ENCODE results near the gene PRSS23.
"Not testable (repeated sequence)": the region's sequence is repeated elsewhere in the genome, so short reads cannot be mapped to it uniquely, and the experiment has no call there.

PRSS23 gene

DNA sequence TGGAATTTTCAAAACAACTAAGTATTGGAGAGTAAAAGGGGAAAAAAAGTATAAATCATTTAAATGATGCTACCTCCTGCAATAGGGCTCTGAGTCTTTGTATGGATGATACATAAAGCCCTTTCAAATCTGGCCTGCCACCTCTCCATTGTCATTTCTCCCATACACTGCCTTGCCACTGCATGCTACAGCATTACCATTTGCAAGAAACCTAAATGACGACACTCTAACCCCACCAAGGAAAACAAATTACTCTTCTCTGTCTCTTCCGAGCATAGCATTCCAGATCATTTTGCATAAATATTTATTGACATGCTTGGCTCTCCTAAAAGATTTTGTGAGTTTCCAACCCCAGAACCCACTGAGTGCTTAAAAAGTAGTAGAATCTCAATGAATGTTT lies 34.5 kb upstream of the PRSS23 start:
- H3K9me2 ChIP-seq (replicated peaks; ENCODE audit: control insufficient read depth, low read length): no peaks in the 10 kb centered on the region
- no peak overlapping the region for H3K4me3 ChIP-seq (ENCODE audit: low read length)
- no peaks in the 10 kb centered on the region for H4K20me1 ChIP-seq (ENCODE audit: control insufficient read depth, insufficient read depth, low read depth, low read length)
- H3K79me2 ChIP-seq (ENCODE audit: control insufficient read depth, low read length): no peaks in the 10 kb centered on the region
- H3K36me3 ChIP-seq (ENCODE audit: control insufficient read depth, low read length): no peaks in the 10 kb centered on the region
- no peak overlapping the region for H3K27ac ChIP-seq (ENCODE audit: low read depth, low read length)
- no peaks in the 10 kb centered on the region for H3K27me3 ChIP-seq (ENCODE audit: control insufficient read depth, low read length)
- no peaks in the 10 kb centered on the region for H3K9me3 ChIP-seq (ENCODE audit: control insufficient read depth, insufficient read depth, low read length)
- H3F3A ChIP-seq (ENCODE audit: control insufficient read depth, insufficient read depth): no peaks in the 10 kb centered on the region
- TF ChIP-seq EZH2phosphoT487 (IDR thresholded peaks at IDR 0.05; ENCODE audit: borderline replicate concordance, low read length): no peak
- TF ChIP-seq, protein P1, sequence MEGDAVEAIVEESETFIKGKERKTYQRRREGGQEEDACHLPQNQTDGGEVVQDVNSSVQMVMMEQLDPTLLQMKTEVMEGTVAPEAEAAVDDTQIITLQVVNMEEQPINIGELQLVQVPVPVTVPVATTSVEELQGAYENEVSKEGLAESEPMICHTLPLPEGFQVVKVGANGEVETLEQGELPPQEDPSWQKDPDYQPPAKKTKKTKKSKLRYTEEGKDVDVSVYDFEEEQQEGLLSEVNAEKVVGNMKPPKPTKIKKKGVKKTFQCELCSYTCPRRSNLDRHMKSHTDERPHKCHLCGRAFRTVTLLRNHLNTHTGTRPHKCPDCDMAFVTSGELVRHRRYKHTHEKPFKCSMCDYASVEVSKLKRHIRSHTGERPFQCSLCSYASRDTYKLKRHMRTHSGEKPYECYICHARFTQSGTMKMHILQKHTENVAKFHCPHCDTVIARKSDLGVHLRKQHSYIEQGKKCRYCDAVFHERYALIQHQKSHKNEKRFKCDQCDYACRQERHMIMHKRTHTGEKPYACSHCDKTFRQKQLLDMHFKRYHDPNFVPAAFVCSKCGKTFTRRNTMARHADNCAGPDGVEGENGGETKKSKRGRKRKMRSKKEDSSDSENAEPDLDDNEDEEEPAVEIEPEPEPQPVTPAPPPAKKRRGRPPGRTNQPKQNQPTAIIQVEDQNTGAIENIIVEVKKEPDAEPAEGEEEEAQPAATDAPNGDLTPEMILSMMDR (IDR thresholded peaks at IDR 0.05; ENCODE audit: low read depth, low read length, poor library complexity, severe bottlenecking): no peak
- H3K4me2 ChIP-seq (ENCODE audit: low read length): no peak overlapping the region
- H3K4me1 ChIP-seq (ENCODE audit: control insufficient read depth, low read length): no peaks in the 10 kb centered on the region

DNA sequence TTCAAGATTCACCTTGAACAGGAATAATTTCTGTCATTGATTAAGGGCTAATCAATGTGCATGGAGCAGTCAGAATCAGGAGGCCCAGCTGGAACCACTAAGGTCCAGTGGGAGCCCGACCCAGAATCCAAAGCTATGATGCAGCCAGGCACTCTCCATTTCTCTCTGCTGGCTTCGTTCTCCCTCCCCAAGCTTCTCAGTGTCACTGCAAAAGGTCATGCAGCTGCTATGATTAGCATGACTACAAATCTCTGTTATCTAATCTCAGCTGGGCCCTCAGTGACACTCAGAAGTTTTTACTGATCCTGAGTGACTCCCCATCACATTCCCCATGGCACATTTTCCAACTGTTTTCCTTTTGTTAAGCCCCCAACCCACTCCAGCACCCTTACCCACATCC lies 31.1 kb upstream of the PRSS23 start:
- no peaks in the 10 kb centered on the region for H4K20me1 ChIP-seq (ENCODE audit: control insufficient read depth, insufficient read depth, low read depth, low read length)
- H3K27ac ChIP-seq (ENCODE audit: low read depth, low read length): no peak overlapping the region
- no peaks in the 10 kb centered on the region for H3K27me3 ChIP-seq (ENCODE audit: control insufficient read depth, low read length)
- H3F3A ChIP-seq (ENCODE audit: control insufficient read depth, insufficient read depth): no peaks in the 10 kb centered on the region
- no peak overlapping the region for H3K4me2 ChIP-seq (ENCODE audit: low read length)
- TF ChIP-seq EZH2phosphoT487 (IDR thresholded peaks at IDR 0.05; ENCODE audit: borderline replicate concordance, low read length): no peak
- TF ChIP-seq, protein P1 (IDR thresholded peaks at IDR 0.05; ENCODE audit: low read depth, low read length, poor library complexity, severe bottlenecking): no peak
- H3K36me3 ChIP-seq (ENCODE audit: control insufficient read depth, low read length): no peaks in the 10 kb centered on the region
- no peaks in the 10 kb centered on the region for H3K9me3 ChIP-seq (ENCODE audit: control insufficient read depth, insufficient read depth, low read length)
- H3K4me1 ChIP-seq (ENCODE audit: control insufficient read depth, low read length): no peaks in the 10 kb centered on the region
- no peaks in the 10 kb centered on the region for H3K9me2 ChIP-seq (replicated peaks; ENCODE audit: control insufficient read depth, low read length)
- H3K4me3 ChIP-seq (ENCODE audit: low read length): no peak overlapping the region
- H3K79me2 ChIP-seq (ENCODE audit: control insufficient read depth, low read length): no peaks in the 10 kb centered on the region

DNA sequence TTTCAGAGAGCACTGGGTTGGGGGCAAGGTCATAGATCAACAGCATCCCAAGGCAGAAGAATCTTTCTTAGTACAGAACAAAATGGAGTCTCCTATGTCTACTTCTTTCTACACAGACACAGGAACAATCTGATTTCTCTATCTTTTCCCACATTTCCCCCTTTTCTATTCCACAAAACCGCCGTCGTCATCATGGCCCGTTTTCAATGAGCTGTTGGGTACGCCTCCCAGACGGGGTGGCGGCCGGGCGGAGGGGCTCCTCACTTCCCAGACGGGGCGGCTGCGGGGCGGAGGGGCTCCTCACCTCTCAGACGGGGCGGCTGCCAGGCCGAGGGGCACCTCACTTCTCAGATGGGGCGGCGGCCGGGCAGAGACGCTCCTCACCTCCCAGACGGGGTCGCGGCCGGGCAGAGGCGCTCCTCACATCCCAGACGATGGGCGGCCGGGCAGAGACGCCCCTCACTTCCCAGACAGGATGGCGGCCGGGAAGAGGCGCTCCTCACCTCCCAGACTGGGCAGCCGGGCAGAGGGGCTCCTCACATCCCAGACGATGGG lies 29.8 kb upstream of the PRSS23 start:
- not testable (repeated sequence) for H4K20me1 ChIP-seq (ENCODE audit: control insufficient read depth, insufficient read depth, low read depth, low read length); H3K79me2 ChIP-seq (ENCODE audit: control insufficient read depth, low read length); H3K4me3 ChIP-seq (ENCODE audit: low read length); H3K4me2 ChIP-seq (ENCODE audit: low read length); H3K9me2 ChIP-seq (replicated peaks; ENCODE audit: control insufficient read depth, low read length); H3K4me1 ChIP-seq (ENCODE audit: control insufficient read depth, low read length); H3F3A ChIP-seq (ENCODE audit: control insufficient read depth, insufficient read depth); H3K36me3 ChIP-seq (ENCODE audit: control insufficient read depth, low read length); H3K27ac ChIP-seq (ENCODE audit: low read depth, low read length); H3K9me3 ChIP-seq (ENCODE audit: control insufficient read depth, insufficient read depth, low read length); H3K27me3 ChIP-seq (ENCODE audit: control insufficient read depth, low read length)

DNA sequence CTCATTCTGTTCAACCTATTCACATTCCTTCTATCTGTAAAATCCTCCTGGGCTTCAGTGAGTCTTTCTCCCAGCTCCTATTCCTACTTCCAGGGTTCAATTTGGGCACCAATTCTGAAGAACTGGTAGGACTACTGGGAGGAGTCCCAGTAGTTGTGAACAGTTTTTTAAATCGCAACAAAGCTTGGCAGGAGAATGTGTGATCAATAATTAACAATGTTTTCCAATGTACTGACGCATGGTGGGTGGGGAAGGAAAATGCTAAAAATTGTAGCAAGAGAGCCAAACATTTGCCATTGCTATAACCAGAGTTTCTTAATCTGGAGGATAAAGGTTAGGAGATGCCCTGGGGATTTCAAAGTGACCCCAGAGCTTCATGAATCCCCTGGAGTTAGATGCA lies 27.3 kb upstream of the PRSS23 start:
- no peak overlapping the region for H3K4me2 ChIP-seq (ENCODE audit: low read length)
- H3K79me2 ChIP-seq (ENCODE audit: control insufficient read depth, low read length): no peaks in the 10 kb centered on the region
- TF ChIP-seq, protein P1 (IDR thresholded peaks at IDR 0.05; ENCODE audit: low read depth, low read length, poor library complexity, severe bottlenecking): no peak
- no peak for TF ChIP-seq EZH2phosphoT487 (IDR thresholded peaks at IDR 0.05; ENCODE audit: borderline replicate concordance, low read length)
- no peak overlapping the region for H3K4me3 ChIP-seq (ENCODE audit: low read length)
- H3K9me2 ChIP-seq (replicated peaks; ENCODE audit: control insufficient read depth, low read length): no peaks in the 10 kb centered on the region
- no peaks in the 10 kb centered on the region for H4K20me1 ChIP-seq (ENCODE audit: control insufficient read depth, insufficient read depth, low read depth, low read length)
- no peaks in the 10 kb centered on the region for H3K9me3 ChIP-seq (ENCODE audit: control insufficient read depth, insufficient read depth, low read length)
- H3K27ac ChIP-seq (ENCODE audit: low read depth, low read length): no peak overlapping the region
- no peaks in the 10 kb centered on the region for H3K36me3 ChIP-seq (ENCODE audit: control insufficient read depth, low read length)
- H3K4me1 ChIP-seq (ENCODE audit: control insufficient read depth, low read length): no peaks in the 10 kb centered on the region
- H3K27me3 ChIP-seq (ENCODE audit: control insufficient read depth, low read length): peaks cover 5% of the 10 kb centered on the region
- no peaks in the 10 kb centered on the region for H3F3A ChIP-seq (ENCODE audit: control insufficient read depth, insufficient read depth)
